NCI-H1105 treated with DMSO at 0.1 percent for 48 hours (cell line): ENCODE results near the gene PDE6D.
"Not testable (repeated sequence)": the region's sequence is repeated elsewhere in the genome, so short reads cannot be mapped to it uniquely, and the experiment has no call there.

Experiments
- DNase-seq: peaks from one replicate; lab custom pipeline; 2025; lab: John Stamatoyannopoulos, UW

Gene PDE6D

GRCh38 chr2:231720292-231720986, 60.6 kb downstream of the PDE6D start:
- no peak for DNase-seq

DNA sequence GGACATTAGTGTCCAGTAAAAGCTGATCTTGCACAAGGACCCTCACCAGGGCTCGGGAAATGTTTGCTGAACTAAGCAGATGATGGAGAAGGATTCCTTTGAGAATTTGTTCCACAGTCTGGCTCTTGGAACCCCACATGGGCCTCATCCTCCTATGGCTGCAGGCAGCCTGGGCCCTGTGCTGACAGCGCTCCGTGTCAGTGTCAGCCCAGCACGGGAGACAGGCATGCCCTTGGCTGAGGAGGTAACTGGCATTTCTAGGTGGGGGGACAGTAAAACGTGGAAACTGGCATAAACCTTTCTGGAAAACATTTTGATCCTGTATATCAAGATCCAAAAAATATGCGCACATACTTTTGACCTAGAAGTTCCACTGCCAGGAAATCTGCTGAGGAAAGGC, 62.3 kb downstream of the PDE6D start:
- no peak for DNase-seq

GRCh38 chr2:231717281-231718171, 63.6 kb downstream of the PDE6D start:
- DNase-seq, result no peak

- no peak for DNase-seq
Measured at GRCh38 chr2:231716666-231717280, 64.3 kb downstream of the PDE6D start.

- DNase-seq, result no peak
Measured at GRCh38 chr2:231715988-231716616, 65.0 kb downstream of the PDE6D start.

DNA sequence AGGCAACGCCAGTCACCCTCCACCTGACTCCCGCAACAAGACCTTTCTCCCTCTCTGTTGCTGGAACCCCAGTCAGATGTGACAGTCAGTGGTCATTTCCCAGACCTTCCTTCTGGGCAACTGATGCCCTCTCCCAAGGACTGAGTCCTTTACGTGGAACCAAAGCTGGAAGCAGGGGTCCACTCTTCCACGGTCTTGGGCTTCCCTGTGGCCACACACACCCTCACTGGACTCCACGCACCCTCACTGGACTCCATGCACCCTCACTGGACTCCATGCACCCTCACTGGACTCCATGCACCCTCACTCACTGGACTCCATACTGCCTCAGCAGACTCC, 65.6 kb downstream of the PDE6D start:
- no peak for DNase-seq

DNA sequence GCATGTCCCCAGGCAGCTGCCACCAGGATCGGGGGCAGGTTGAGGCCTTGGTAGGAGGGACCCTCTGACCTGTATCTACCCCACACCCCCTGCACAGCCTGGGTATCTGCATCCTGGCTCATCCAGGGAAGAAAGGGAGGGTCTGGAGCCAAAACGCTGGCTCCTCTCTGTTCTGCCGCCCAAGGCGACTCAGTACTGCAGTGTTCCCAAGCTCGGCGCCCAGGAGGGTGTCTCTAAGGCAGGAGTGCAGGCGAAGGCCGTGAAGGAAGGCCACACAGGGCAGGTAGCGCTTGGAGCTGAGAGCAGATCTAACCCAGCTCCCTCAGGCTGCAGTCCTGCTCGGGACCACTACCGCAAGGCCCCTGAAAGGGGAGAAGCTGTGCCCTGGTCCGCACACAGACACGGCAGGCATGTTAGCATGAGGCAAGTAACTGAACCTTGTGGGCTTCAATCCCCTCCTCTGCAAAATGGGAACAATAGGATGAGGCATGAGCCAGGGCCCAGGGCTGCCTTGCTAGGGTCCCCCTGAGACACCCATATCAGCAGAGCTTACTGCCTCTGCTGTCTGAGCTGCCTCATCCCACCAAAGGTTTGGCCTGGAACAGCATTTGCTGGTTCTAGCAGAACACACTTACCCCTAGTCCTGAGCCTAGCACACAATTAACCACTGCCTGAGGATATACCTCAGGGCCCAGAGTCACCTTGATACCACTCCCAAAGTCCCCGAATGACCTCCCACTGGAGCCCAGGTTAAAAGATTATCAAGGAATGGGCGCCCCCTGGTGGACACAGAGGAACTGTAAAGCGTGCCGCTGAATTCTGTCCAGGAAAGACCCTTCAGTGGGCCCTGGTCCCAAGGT, 66.2 kb downstream of the PDE6D start:
- DNase-seq, result peak; percentile 67

- DNase-seq, result peak; percentile 83
Measured at GRCh38 chr2:231713730-231714638, 67.1 kb downstream of the PDE6D start.

- not testable (repeated sequence) for DNase-seq
Measured at GRCh38 chr2:231713406-231713729, 67.7 kb downstream of the PDE6D start.

DNA sequence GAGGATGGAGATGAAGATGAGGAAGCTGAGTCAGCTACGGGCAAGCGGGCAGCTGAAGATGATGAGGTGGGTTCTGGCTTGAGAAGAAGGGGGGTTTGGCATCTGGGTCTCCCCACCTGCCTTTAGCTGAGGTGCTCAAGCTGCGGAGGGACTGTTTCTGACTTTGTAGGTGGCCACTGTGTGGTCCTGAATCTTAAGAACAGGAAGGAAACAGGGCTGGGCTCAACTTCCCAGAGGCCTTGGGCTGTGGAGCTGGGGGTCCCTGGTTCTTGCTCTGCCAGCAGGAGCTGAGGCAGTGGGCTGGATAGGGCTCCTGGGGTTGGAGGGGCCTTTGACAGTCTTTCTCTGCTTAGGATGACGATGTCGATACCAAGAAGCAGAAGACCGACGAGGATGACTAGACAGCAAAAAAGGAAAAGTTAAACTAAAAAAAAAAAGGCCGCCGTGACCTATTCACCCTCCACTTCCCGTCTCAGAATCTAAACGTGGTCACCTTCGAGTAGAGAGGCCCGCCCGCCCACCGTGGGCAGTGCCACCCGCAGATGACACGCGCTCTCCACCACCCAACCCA, 68.5 kb downstream of the PDE6D start:
- not testable (repeated sequence) for DNase-seq

GRCh38 chr2:231711677-231712450, 69.2 kb downstream of the PDE6D start:
- no peak for DNase-seq

- DNase-seq, result no peak
Measured at GRCh38 chr2:231710799-231711676, 70.0 kb downstream of the PDE6D start.

DNA sequence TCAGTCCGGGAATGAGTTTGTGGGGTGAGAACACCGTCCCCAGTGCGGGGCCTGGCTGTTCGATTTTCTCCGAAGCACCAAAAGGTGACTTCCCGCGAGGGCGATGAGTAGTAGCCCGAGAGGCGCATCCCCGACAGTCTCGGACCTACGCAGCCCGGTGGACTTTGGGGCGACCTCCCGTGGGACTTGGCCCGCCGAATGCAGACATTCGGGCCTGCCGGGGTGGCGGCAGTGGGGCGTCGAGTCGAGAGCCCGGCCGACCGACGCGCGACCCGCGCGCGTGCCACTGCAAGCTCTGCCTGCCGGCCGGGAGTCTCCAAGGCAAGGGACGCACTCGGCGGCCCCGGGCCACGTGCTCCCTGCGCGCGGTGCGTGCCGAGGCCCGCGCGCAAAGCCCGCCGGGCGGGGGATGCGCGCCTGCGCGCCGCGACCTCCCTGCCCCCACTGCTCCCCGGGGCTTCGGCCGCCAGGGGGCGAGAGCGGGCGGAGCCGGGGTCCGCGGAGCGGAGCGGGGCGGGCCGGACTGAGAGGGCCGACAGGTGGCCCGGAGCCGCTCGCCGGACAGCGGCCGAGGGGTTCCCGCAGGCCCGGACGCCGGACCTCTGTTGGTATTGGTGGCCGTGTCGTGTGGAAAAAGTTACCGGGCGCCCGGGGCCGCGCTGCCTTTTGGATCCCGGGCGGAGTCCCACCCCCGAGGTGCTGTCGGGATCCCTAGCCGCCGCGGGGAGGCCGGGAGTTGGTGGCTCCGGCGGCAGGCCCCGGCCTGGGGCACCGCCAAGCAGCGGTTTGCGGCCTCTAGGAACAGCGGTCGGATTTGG, 70.9 kb downstream of the PDE6D start:
- DNase-seq, result peak; percentile 60

GRCh38 chr2:231709636-231709980, 71.5 kb downstream of the PDE6D start:
- DNase-seq, result peak; percentile 22

DNA sequence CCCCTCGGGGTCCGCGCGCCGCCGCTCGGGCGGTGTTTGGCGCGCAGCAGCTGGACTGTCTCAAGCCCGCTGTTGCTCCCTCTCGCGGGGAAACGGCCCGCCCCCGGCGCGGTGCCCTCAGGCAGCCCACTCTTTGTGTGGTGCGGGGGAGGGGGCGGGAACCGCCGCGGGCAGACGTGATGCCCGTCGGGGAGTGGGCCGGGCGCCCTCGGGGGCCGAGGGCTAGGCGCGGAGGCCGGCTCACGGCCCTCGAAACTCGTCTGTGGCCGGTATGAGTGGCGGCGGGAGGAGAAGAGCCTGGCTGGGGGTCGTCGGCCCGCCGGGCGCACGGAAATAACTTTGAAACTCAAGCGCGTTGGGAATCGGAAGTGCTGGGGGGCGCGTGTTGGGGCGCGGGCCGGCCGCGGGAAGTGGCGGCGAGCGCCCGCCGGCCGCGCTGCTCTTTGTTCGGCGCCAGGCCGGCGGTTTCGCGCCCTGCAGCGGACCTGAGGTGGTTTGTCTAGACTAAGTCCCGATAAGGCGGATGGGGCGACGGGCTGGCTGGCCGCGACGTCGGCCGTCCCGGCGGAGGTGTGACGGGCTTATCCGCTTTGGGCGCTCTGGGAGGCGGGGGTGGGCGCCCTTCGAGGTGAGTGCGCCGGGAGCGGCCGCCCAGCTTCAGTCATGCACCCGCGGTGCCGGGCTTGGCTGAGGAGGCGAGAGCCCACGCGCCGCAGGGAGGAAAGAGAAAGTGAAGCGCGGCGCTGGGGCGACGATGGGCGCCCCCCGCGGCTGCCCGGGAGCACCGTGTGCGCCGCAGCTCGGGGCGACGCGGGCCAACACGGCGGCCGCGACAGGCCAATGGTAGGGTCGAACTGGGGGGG, 72.1 kb downstream of the PDE6D start:
- no peak for DNase-seq

DNA sequence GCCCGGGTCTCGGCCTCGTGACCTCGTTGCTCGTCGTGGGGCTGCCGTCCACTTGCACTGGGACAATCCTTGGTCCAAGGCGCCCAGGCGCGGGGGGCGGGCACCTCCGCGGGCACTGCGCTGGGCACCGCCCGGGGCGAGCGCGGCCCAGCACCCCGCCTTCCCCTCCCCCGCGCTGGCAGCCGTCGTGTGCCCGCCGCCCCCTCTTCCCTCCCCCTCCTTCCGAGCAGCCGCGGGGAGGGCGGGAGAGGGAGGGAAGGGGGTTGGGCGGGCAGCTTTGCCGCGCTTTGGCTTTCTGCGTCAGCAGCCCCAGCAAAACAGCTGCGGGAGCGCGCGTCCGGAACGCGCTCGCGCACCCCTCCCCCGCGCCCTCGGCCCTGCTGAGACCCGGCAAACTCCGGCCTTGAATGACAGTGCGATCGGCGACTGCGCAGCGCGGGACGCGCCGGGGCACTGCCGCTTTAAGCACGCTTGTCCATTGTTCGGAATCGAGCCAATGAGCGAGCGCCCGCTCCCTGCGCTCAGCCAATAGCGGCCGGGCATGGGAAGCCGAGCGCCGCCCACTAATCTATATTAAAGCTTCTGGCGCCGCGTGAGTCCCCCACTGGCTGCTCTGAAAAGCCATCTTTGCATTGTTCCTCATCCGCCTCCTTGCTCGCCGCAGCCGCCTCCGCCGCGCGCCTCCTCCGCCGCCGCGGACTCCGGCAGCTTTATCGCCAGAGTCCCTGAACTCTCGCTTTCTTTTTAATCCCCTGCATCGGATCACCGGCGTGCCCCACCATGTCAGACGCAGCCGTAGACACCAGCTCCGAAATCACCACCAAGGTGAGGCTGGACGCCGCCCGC, 72.9 kb downstream of the PDE6D start, which contains the start of gene PTMA:
TSS of gene PTMA (plus strand) at position 599 of the 846 bp plus-strand sequence. CDS start at position 781, 182 bp downstream.
- peak; percentile 97 for DNase-seq
